ENCODE results near the gene CLCA2.

CLCA2 gene

GRCh38 chr1:86423873-86424272 lies at the start of gene CLCA2:
Gene CLCA2 (plus strand): TSS chr1:86424171. CDS start chr1:86424248, 77 bp downstream.
- no peak for DNase-seq

- DNase-seq, result no peak
These were observed 48.3 kb upstream of the CLCA2 start for GRCh38 chr1:86375688-86376087.

GRCh38 chr1:86377341-86377740 lies 46.6 kb upstream of the CLCA2 start:
- DNase-seq, result no peak

- no peak for DNase-seq
These were observed 45.2 kb upstream of the CLCA2 start for GRCh38 chr1:86378813-86379212.

GRCh38 chr1:86380257-86380861 lies 43.6 kb upstream of the CLCA2 start:
- DNase-seq, result peak; percentile 52 to 82 (median 74)

GRCh38 chr1:86381223-86381622 lies 42.7 kb upstream of the CLCA2 start:
- DNase-seq, result no peak

- DNase-seq, result peak; percentile 8 to 46 (median 33)
These were observed 41.1 kb upstream of the CLCA2 start for GRCh38 chr1:86382878-86383277.

- no peak for DNase-seq
These were observed 35.9 kb upstream of the CLCA2 start for GRCh38 chr1:86387916-86388627.

- no peak for DNase-seq
These were observed 35.2 kb upstream of the CLCA2 start for GRCh38 chr1:86388777-86389176.

GRCh38 chr1:86389307-86389706 lies 34.7 kb upstream of the CLCA2 start:
- no peak for DNase-seq

- DNase-seq, result no peak
These were observed 29.6 kb upstream of the CLCA2 start for GRCh38 chr1:86394416-86394815.

GRCh38 chr1:86395751-86396497 lies 28.0 kb upstream of the CLCA2 start, which contains the start of gene ODF2L:
Gene ODF2L (minus strand): TSS chr1:86396323. CDS start chr1:86387027, 9,296 bp downstream.
- DNase-seq, result peak; percentile 85 to 93 (median 88)

- DNase-seq, result peak in 1 of 3 donors; percentile 7
These were observed 27.5 kb upstream of the CLCA2 start for GRCh38 chr1:86396498-86396890.

- DNase-seq, result no peak
These were observed 14.5 kb upstream of the CLCA2 start for GRCh38 chr1:86409416-86410021.

- no peak for DNase-seq
These were observed 13.1 kb upstream of the CLCA2 start for GRCh38 chr1:86410879-86411278.

GRCh38 chr1:86416343-86416742 lies 7.6 kb upstream of the CLCA2 start:
- no peak for DNase-seq

GRCh38 chr1:86419277-86419903 lies 4.6 kb upstream of the CLCA2 start:
- peak; percentile 45 to 63 (median 55) for DNase-seq

GRCh38 chr1:86421601-86422280 lies 2.2 kb upstream of the CLCA2 start:
- DNase-seq, result no peak

GRCh38 chr1:86423473-86423872 lies 498 bp upstream of the CLCA2 start:
- DNase-seq, result no peak

- no peak for DNase-seq
These were observed 5.3 kb downstream of the CLCA2 start for GRCh38 chr1:86429122-86429725.

- DNase-seq, result peak; percentile 84 to 95 (median 94)
These were observed 5.9 kb downstream of the CLCA2 start for GRCh38 chr1:86429835-86430234.

- DNase-seq, result no peak
These were observed 6.4 kb downstream of the CLCA2 start for GRCh38 chr1:86430376-86430775.
